ENCODE data around the gene SMYD4. TPM values are rescaled to one million over a fixed set of nuclear protein-coding genes. Genes with fewer than 3 reads are reported as not detected.

Gene SMYD4
- total RNA-seq, 1 donor from 2014 or later: 8.4 TPM

DNA sequence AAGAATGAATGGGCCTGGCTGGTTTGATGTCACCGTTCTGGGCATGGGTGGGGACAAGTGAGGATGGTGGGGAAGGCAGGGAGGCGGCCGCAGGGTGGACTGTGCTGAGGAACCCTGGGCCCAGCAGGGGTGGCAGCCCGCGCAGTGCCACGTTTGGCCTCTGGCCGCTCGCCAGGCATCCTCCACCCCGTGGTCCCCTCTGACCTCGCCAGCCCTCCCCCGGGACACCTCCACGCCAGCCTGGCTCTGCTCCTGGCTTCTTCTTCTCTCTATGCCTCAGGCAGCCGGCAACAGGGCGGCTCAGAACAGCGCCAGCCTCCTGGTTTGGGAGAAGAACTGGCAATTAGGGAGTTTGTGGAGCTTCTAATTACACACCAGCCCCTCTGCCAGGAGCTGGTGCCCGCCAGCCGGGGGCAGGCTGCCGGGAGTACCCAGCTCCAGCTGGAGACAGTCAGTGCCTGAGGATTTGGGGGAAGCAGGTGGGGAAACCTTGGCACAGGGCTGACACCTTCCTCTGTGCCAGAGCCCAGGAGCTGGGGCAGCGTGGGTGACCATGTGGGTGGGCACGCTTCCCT lies 74.4 kb downstream of the SMYD4 start:
- Mint-ChIP-seq H3K27me3 (ENCODE audit: low read depth) (peaks cover 4% of the 10 kb centered on the region), H3K4me3 (ENCODE audit: unreplicated experiment) (no peak overlapping the region), H3K36me3 (ENCODE audit: low read depth) (no peaks in the 10 kb centered on the region), H3K4me1 (ENCODE audit: low read depth) (peaks cover 26% of the 10 kb centered on the region), H3K27ac (ENCODE audit: unreplicated experiment) (no peak overlapping the region), H3K9me3 (ENCODE audit: low read depth) (no peaks in the 10 kb centered on the region)
- DNase-seq (ENCODE audit: low spot score): no peak
- TF ChIP-seq, protein P1, sequence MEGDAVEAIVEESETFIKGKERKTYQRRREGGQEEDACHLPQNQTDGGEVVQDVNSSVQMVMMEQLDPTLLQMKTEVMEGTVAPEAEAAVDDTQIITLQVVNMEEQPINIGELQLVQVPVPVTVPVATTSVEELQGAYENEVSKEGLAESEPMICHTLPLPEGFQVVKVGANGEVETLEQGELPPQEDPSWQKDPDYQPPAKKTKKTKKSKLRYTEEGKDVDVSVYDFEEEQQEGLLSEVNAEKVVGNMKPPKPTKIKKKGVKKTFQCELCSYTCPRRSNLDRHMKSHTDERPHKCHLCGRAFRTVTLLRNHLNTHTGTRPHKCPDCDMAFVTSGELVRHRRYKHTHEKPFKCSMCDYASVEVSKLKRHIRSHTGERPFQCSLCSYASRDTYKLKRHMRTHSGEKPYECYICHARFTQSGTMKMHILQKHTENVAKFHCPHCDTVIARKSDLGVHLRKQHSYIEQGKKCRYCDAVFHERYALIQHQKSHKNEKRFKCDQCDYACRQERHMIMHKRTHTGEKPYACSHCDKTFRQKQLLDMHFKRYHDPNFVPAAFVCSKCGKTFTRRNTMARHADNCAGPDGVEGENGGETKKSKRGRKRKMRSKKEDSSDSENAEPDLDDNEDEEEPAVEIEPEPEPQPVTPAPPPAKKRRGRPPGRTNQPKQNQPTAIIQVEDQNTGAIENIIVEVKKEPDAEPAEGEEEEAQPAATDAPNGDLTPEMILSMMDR (IDR thresholded peaks at IDR 0.05): no peak

DNA sequence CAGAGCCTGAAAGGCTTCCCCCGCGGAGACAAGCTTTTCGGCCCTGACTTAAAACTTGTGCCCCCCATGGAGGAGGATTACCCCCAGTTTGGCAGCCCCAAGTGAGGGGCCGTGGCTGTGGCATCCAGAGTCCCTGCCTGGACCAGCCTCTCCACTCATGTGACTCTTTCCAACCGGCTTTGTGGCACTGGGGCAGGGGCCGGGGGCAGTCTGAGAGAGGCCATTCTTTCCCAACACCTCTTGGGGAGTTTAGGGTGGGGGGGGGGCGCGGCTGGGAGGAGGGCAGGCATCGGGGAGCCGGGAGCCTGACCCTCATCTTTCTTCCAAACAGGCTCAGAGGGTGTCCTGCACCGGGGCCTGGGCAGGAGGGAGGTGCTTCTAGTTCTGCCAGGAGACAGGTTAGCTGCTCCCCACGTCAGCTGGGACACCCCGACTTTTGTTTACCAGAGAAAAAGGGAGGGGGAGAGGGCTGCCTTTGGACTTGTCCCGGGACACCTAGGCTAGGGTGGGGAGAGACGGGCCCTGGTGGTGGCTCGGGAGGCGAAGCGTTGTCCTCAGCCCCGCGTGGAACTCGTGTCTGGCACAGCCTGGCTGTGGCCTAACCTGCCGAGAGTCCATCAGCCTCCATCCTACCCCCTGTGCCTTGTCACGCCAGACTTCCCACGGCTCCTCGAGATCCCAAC lies 75.1 kb downstream of the SMYD4 start:
- no peaks in the 10 kb centered on the region for H3K36me3 Mint-ChIP-seq (ENCODE audit: low read depth)
- TF ChIP-seq, protein P1 (IDR thresholded peaks at IDR 0.05): no peak
- peaks cover 26% of the 10 kb centered on the region for H3K4me1 Mint-ChIP-seq (ENCODE audit: low read depth)
- H3K9me3 Mint-ChIP-seq (ENCODE audit: low read depth): no peaks in the 10 kb centered on the region
- no peak for DNase-seq (ENCODE audit: low spot score)
- H3K27ac Mint-ChIP-seq (ENCODE audit: unreplicated experiment): no peak overlapping the region
- no peak overlapping the region for H3K4me3 Mint-ChIP-seq (ENCODE audit: unreplicated experiment)
- peaks cover 4% of the 10 kb centered on the region for H3K27me3 Mint-ChIP-seq (ENCODE audit: low read depth)

DNA sequence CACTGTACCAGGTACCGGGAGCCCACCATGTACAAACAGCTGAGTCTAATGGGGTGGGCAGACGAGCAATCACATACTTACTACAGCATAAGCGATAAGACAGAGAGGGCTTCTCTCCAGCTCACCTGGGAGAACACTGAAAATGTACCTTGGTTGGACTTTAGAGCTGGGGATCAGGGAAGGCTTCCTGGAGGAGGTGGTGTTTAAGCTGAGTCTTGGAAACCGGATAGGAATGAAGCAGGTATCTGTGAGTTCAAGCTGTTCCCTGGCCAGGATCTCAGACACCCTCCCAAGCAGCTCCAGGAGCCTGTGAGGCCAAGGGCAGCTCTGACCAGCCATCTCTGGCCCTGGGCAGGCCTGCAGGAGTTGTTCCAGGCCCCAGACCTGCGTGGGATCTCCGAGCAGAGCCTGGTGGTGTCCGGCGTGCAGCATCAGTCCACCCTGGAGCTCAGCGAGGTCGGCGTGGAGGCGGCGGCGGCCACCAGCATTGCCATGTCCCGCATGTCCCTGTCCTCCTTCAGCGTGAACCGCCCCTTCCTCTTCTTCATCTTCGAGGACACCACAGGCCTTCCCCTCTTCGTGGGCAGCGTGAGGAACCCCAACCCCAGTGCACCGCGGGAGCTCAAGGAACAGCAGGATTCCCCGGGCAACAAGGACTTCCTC lies 75.8 kb downstream of the SMYD4 start:
- no peak overlapping the region for H3K4me3 Mint-ChIP-seq (ENCODE audit: unreplicated experiment)
- H3K4me1 Mint-ChIP-seq (ENCODE audit: low read depth): peaks cover 26% of the 10 kb centered on the region
- no peak overlapping the region for H3K27ac Mint-ChIP-seq (ENCODE audit: unreplicated experiment)
- TF ChIP-seq, protein P1 (IDR thresholded peaks at IDR 0.05): no peak
- DNase-seq (ENCODE audit: low spot score): no peak
- no peaks in the 10 kb centered on the region for H3K36me3 Mint-ChIP-seq (ENCODE audit: low read depth)
- no peaks in the 10 kb centered on the region for H3K9me3 Mint-ChIP-seq (ENCODE audit: low read depth)
- peaks cover 4% of the 10 kb centered on the region for H3K27me3 Mint-ChIP-seq (ENCODE audit: low read depth)

DNA sequence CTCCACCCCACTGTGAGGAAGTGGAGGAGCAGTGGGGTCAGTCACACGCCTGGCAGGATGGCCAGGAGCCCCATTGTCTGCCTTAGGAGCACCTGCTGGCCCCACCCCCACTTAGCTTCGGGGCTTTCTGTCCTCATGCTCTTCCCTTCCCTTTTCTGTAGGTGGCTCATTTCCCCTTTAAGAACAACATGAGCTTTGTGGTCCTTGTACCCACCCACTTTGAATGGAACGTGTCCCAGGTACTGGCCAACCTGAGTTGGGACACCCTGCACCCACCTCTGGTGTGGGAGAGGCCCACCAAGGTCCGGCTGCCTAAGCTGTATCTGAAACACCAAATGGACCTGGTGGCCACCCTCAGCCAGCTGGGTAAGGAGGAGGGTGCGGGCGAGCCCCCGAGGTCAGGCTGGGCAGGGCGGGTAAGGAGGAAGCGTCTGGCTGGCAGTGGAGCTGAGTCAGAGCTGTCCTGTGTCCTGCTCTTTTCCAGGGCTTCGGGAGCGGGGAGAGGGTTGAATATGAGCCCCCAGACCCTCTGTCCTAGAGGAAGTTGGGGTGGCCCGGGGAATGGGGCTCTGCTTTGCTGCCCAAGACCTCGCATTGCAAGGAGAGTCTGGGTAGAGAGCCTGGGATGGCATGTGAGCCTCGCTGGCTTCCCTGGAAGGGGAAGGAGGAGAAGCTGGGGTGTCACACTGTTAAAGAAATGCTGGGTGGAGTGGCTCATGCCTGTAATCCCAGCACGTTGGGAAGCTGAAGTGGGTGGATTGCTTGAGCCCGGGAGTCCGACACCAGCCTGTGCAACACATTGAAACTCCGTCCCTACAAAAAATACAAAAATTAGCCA lies 77.1 kb downstream of the SMYD4 start:
- no peaks in the 10 kb centered on the region for H3K9me3 Mint-ChIP-seq (ENCODE audit: low read depth)
- H3K27ac Mint-ChIP-seq (ENCODE audit: unreplicated experiment): peak overlapping the region; percentile 69
- no peaks in the 10 kb centered on the region for H3K36me3 Mint-ChIP-seq (ENCODE audit: low read depth)
- peaks cover 26% of the 10 kb centered on the region for H3K4me1 Mint-ChIP-seq (ENCODE audit: low read depth)
- H3K27me3 Mint-ChIP-seq (ENCODE audit: low read depth): peaks cover 4% of the 10 kb centered on the region
- TF ChIP-seq, protein P1 (IDR thresholded peaks at IDR 0.05): no peak
- H3K4me3 Mint-ChIP-seq (ENCODE audit: unreplicated experiment): no peak overlapping the region
- DNase-seq (ENCODE audit: low spot score): no peak

DNA sequence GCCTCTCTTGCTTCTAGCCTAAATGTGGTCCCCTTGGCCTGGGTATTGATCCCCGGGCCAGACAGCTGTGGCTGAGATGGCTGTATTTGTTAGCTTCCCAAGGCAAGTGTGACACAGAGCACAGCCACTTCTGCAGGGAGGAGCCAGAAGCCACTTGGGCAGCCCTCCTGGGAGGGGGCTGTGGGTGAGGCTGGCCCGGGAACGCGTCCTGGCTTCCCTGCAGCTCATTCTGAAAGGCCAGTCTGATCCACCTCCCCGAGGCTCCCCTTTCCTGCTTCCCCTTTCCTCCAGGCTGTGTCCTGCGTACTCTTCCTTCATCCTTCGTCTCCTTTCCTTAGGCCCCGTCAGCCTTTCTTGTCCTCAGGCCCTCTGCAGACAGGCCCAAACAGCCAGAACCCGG lies 79.1 kb downstream of the SMYD4 start:
- no peak for DNase-seq (ENCODE audit: low spot score)
- no peak overlapping the region for H3K4me3 Mint-ChIP-seq (ENCODE audit: unreplicated experiment)
- TF ChIP-seq, protein P1 (IDR thresholded peaks at IDR 0.05): no peak
- no peak overlapping the region for H3K27ac Mint-ChIP-seq (ENCODE audit: unreplicated experiment)
- peaks cover 2% of the 10 kb centered on the region for H3K27me3 Mint-ChIP-seq (ENCODE audit: low read depth)
- H3K4me1 Mint-ChIP-seq (ENCODE audit: low read depth): peaks cover 22% of the 10 kb centered on the region
- no peaks in the 10 kb centered on the region for H3K9me3 Mint-ChIP-seq (ENCODE audit: low read depth)
- H3K36me3 Mint-ChIP-seq (ENCODE audit: low read depth): no peaks in the 10 kb centered on the region

Data from chondrocyte (in vitro differentiated cells).